ENCODE data around the gene CDC6. TPM values are rescaled to one million over a fixed set of nuclear protein-coding genes. Genes with fewer than 3 reads are reported as not detected.

Gene CDC6
- total RNA-seq, 1 experiment from 2014 or later, result 44.9 TPM

DNA sequence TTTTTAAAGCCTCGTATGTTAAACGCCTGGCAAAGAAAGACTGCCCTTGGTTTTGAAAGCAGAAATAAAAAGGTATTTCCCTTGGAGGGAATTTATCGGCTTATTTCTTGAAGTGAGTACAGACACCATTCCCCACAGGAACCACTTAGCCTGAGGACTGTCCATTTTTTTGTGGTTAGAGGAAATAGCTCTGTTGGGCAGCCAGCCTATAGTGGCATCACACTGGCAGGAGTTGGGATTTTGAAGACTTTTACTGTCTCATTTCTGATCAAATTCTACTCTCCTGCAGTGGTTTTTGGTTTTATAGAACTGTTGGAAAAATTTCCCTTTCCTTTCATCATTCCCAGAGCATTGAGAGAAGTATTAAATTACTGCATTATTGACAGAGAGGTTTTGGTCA lies 34.1 kb upstream of the CDC6 start:
- TF ChIP-seq EZH2 (IDR thresholded peaks at IDR 0.05; ENCODE audit: low read depth), result no peak
- TF ChIP-seq, protein P1, sequence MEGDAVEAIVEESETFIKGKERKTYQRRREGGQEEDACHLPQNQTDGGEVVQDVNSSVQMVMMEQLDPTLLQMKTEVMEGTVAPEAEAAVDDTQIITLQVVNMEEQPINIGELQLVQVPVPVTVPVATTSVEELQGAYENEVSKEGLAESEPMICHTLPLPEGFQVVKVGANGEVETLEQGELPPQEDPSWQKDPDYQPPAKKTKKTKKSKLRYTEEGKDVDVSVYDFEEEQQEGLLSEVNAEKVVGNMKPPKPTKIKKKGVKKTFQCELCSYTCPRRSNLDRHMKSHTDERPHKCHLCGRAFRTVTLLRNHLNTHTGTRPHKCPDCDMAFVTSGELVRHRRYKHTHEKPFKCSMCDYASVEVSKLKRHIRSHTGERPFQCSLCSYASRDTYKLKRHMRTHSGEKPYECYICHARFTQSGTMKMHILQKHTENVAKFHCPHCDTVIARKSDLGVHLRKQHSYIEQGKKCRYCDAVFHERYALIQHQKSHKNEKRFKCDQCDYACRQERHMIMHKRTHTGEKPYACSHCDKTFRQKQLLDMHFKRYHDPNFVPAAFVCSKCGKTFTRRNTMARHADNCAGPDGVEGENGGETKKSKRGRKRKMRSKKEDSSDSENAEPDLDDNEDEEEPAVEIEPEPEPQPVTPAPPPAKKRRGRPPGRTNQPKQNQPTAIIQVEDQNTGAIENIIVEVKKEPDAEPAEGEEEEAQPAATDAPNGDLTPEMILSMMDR (conservative IDR thresholded peaks at IDR 0.05), result no peak
- H3K4me3 ChIP-seq, result no peak overlapping the region
- no peak overlapping the region for H3K4me2 ChIP-seq
- H3K4me1 ChIP-seq (replicated peaks; ENCODE audit: insufficient read depth), result peaks cover 6% of the 10 kb centered on the region; the same call in 1 of the 2 replicates
- H3K9me3 ChIP-seq (ENCODE audit: insufficient read depth, low read depth), result no peaks in the 10 kb centered on the region
- ChIA-PET CTCF (no interaction called here), POLR2A (ENCODE audit: unreplicated experiment) (no interaction called here)
- no peaks in the 10 kb centered on the region for H3K9me2 ChIP-seq (ENCODE audit: insufficient read depth)
- no peak overlapping the region for H2AFZ ChIP-seq
- H3K27ac ChIP-seq, result no peak overlapping the region
- H3K27me3 ChIP-seq (ENCODE audit: insufficient read depth, low read depth), result no peaks in the 10 kb centered on the region
- no peaks in the 10 kb centered on the region; the same call in 1 of the 2 replicates for H3K36me3 ChIP-seq (ENCODE audit: low read depth)
- H4K20me1 ChIP-seq (ENCODE audit: insufficient read depth), result peaks cover 10% of the 10 kb centered on the region
- H3K79me2 ChIP-seq (ENCODE audit: low read depth), result peaks cover 45% of the 10 kb centered on the region
- no peak for DNase-seq
- H3F3A ChIP-seq (ENCODE audit: insufficient read depth, low read depth), result peaks cover 8% of the 10 kb centered on the region; the same call in 1 of the 2 replicates
- no TSS peak for BruUV-seq (replicated peaks)
- intact Hi-C loops (cut with micrococcal nuclease; ENCODE audit: unreplicated experiment), result no loop called here

DNA sequence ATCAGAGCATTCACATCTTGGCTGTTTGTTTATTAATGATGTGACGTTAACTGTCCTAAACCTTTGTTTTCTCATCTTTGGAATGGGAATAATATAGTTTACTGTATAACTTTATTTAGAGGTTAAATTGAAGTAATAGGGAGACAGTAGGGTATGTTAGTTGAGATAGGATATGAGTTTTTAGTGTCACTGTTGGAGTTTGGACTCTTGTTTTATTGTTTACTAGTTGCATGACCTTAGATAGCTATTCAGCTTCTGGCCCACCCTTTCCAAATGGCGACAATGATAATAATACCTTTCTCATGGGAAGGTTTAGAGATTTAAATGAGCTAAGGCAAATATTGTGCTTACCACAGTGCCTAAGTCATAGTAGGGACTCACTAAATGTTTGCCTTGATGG lies 28.2 kb upstream of the CDC6 start:
- intact Hi-C loops (cut with micrococcal nuclease; ENCODE audit: unreplicated experiment), result no loop called here
- Histone ChIP-seq H3K36me3 (ENCODE audit: low read depth) (no peaks in the 10 kb centered on the region; the same call in 1 of the 2 replicates), H3K79me2 (ENCODE audit: low read depth) (peaks cover 3% of the 10 kb centered on the region; the same call in 1 of the 2 replicates), H3K9me3 (ENCODE audit: insufficient read depth, low read depth) (no peaks in the 10 kb centered on the region), H3F3A (ENCODE audit: insufficient read depth, low read depth) (no peaks in the 10 kb centered on the region), H3K4me2 (no peak overlapping the region), H3K27me3 (ENCODE audit: insufficient read depth, low read depth) (no peaks in the 10 kb centered on the region), H3K4me1 (replicated peaks; ENCODE audit: insufficient read depth) (no peaks in the 10 kb centered on the region), H4K20me1 (ENCODE audit: insufficient read depth) (peaks cover 14% of the 10 kb centered on the region), H3K27ac (no peak overlapping the region), H3K4me3 (no peak overlapping the region), H3K9me2 (ENCODE audit: insufficient read depth) (no peaks in the 10 kb centered on the region), H2AFZ (no peak overlapping the region)
- BruUV-seq (replicated peaks), result no TSS peak
- TF ChIP-seq EZH2 (IDR thresholded peaks at IDR 0.05; ENCODE audit: low read depth), result no peak
- TF ChIP-seq, protein P1 (conservative IDR thresholded peaks at IDR 0.05), result no peak
- POLR2A ChIA-PET (ENCODE audit: unreplicated experiment), result interaction anchor here (0.5 kb wide), 1 partner anchor 49 kb away, joined by 3 read pairs; no protein-coding TSS in a partner anchor
- CTCF ChIA-PET, result no interaction called here
- no peak for DNase-seq

DNA sequence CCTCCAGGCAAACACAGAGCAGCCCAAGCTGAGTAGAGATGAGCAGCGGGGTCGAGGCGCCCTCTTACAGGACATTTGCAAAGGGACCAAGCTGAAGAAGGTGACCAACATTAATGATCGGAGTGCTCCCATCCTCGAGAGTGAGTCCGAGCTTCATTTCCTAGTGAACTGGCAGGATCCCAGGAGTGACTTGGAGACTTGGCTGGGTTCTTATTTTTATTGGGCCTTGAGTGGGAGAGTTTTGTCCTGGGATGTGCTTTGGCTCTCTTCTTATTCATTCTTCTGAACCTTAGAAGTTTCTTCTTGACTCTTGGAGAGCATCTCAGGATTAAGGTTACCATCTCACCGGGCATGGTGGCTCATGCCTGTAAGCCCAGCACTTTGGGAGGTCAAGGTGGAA lies 27.2 kb upstream of the CDC6 start:
- H3F3A ChIP-seq (ENCODE audit: insufficient read depth, low read depth), result no peaks in the 10 kb centered on the region
- ChIA-PET POLR2A (ENCODE audit: unreplicated experiment) (no interaction called here), CTCF (no interaction called here)
- no peaks in the 10 kb centered on the region for H3K9me2 ChIP-seq (ENCODE audit: insufficient read depth)
- no peak for DNase-seq
- H3K79me2 ChIP-seq (ENCODE audit: low read depth), result no peaks in the 10 kb centered on the region
- no peak overlapping the region for H2AFZ ChIP-seq
- no TSS peak for BruUV-seq (replicated peaks)
- peaks cover 9% of the 10 kb centered on the region; the same call in 1 of the 2 replicates for H3K36me3 ChIP-seq (ENCODE audit: low read depth)
- no peak for TF ChIP-seq EZH2 (IDR thresholded peaks at IDR 0.05; ENCODE audit: low read depth)
- TF ChIP-seq, protein P1 (conservative IDR thresholded peaks at IDR 0.05), result no peak
- H3K4me1 ChIP-seq (replicated peaks; ENCODE audit: insufficient read depth), result no peaks in the 10 kb centered on the region
- no peaks in the 10 kb centered on the region for H3K27me3 ChIP-seq (ENCODE audit: insufficient read depth, low read depth)
- no peak overlapping the region for H3K4me2 ChIP-seq
- H3K27ac ChIP-seq, result no peak overlapping the region
- H4K20me1 ChIP-seq (ENCODE audit: insufficient read depth), result peaks cover 14% of the 10 kb centered on the region
- no peaks in the 10 kb centered on the region for H3K9me3 ChIP-seq (ENCODE audit: insufficient read depth, low read depth)
- no peak overlapping the region for H3K4me3 ChIP-seq
- intact Hi-C loops (cut with micrococcal nuclease; ENCODE audit: unreplicated experiment), result no loop called here
